GM21423 (cell line): ENCODE measurements around the gene GCK.
"Not testable (repeated sequence)": the region's sequence is repeated elsewhere in the genome, so short reads cannot be mapped to it uniquely, and the experiment has no call there.

Experiments used
- ATAC-seq: cut with Tn5 transposase; IDR thresholded peaks from one replicate; pipeline ENCODE4 v1.9.1; 2021; ENCODE audit warnings: mild to moderate bottlenecking, moderate library complexity; ENCODE audit not compliant: unreplicated experiment

GCK gene

DNA sequence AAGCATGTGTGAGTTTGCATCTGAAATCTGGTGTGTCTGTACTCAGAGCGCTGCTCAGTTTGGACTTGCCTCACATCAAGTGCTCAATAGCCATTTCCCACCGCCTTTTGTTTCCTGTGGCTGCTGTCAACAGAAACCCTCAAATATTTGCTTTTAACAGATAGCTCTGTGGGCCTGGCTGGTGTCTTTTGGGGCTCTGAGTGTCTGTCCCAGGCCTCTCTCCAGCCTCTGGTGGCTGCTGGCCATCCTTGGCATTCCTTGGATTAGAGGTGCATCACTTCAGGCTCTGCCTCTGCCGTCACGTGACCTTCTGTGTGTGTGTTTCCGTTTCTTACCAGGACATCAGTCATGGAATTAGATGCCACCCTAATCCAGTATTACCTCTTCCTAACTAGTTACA, 20.9 kb upstream of the GCK start:
- ATAC-seq: no peak

DNA sequence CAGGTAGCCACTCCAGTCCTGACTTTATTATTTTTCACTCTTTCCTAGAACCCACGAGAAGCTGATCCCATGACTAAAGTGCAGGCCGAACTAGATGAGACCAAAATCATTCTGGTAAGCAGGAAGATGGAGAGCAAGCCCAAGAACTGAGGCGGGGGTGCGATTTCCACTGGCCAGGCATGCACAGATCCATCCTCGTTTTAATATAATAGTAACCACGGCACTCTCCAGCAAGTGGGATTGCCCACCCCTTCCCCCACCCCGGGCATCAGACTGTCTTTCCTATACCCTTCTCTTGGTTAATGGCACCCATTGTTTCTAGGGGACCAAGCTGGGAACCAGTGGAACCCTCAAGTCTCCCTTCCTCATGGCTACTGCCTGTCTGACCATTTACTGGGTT, 18.8 kb upstream of the GCK start:
- ATAC-seq: no peak

DNA sequence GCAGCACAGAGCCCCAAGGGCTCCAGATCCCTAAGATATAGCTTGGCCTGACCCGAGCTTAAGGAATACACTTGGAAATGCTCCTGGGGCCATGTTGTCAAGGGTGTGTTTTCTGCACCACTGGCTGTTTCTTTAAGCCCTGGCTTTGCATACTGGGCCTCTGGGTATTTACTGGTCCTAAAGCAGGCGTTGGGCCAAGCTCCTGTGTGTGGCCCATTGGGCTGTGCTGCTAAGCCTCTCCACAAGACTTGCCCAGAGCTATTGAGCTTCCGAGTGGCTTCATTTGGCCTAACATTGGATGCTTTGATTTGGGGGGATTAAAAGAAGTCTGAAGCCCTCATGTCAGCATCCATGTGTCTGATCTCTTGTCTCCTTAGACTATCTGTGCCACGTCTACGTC, 16.8 kb upstream of the GCK start:
- no peak for ATAC-seq

DNA sequence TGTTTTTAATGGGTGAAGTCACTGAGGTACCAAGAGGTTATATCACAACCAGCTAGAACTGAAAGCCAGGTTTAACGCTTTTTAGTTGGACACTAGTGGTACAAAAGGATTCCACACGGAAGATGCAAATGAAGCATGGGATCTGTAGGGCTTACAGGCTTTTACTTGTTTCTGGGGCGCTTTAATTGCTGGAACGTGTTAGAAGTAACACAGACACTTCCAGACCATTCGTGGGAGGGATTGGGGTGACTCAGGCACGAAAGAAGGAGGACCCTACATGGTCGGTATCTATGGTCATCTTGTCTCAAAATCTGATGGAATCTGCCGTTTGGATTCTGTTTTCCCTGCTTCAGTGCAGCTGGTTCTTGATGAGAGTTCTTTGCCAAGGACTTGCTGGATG, 12.6 kb upstream of the GCK start:
- no peak for ATAC-seq

DNA sequence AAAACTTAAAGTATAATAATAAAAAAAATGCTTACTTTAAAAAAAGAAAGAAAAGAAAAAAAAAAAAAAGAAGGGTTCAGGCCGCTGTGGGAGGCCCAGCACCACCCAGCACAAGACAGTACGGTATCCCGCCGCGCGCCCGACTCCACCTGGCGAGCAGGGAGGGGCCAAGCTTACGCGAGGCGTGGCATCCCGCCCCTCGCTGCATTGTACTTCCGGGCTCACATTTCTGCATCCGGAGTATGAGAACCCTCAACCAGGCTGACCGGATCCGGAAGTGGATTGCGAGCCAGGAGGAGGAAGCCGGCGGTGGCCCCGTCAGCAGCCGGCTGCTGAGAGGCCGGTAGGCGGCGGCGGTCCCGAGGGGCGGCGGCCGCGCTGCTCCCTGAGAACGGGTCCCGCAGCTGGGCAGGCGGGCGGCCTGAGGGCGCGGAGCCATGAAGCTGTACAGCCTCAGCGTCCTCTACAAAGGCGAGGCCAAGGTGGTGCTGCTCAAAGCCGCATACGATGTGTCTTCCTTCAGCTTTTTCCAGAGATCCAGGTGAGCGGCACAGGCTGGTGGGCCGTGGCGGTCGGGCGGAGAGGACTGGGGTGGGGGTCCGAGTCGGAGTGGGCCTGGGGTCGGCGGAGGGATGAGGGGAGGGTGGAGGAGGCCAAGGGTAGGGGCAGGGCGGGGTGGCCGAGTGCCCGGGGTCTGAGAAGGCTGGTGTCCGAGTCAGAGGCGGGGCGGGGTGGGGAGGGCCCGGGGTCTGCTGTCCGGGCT, 11.6 kb upstream of the GCK start, which contains the start of gene YKT6:
YKT6 (plus strand) TSS at position 280 of the 763 bp plus-strand sequence; CDS start at position 438, 158 bp downstream.
- peak; percentile 98 for ATAC-seq

DNA sequence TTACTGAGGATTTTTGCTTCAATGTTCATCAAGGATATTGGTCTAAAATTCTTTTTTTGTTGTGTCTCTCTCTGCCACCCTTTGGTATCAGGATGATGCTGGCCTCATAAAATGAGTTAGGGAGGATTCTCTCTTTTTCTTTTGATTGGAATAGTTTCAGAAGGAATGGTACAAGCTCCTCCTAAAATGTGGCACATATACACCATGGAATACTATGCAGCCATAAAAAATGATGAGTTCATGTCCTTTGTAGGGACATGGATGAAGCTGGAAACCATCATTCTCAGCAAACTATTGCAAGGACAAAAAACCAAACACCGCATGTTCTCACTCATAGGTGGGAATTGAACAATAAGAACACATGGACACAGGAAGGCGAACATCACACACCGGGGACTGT, 10.9 kb upstream of the GCK start:
- not testable (repeated sequence) for ATAC-seq

DNA sequence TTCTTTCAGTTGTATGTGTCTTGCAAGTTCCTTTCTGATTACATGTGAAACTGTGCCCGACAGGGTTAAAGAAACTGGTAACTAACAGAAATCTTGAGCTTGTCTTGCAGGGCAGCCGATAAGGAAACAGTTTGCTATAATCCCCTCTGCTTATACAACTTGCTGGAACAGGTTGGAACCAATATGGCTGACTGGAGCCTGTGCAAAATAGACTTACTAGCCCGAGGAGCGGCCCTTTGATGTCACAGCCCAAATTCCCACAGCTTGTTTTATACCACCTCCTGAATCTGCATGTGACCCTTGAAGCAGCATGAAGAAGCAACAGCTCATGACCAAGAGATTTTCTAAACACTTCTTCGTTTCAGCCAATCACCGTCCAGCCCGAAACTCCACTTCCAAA, 8.2 kb upstream of the GCK start:
- ATAC-seq: no peak

DNA sequence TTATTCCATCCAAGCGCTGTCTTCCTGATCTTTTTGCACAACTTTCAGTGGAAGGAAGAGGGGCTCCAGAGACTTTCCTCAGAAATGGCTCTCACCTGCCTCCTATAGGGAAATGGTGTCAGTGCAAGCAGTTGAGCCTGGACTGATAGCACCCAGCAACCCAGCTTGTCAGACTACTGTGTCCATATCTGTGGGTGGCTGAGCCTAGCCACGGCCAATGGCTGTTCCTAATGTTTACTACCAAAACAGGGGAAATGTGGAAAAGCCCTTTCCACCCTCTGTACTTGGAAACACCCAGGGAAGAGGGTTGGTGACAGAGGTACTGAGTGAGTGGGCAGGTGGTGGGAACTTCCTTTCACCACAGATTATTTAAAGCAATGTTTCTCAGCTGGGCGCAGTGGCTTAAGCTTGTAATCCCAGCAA, 7.2 kb upstream of the GCK start:
- ATAC-seq: no peak

DNA sequence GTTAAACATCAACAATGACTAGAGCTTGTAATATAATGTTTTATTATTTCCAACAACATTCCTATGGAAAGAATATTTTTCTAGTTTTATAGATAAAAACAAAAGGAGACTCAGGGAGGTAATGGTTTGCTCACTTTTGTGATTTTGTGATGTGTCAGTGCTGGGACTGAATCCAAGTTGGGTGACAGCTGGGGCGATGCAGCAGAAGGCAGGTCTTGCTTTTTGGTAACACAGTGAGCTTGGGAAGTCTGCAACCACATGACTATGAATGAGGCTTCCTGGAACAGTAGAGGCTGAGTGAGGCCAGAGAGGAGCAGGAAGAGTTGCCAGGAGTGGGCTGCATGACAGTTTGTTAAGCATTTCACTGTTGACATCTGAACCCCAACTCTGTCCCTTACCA, 6.7 kb upstream of the GCK start:
- no peak for ATAC-seq

DNA sequence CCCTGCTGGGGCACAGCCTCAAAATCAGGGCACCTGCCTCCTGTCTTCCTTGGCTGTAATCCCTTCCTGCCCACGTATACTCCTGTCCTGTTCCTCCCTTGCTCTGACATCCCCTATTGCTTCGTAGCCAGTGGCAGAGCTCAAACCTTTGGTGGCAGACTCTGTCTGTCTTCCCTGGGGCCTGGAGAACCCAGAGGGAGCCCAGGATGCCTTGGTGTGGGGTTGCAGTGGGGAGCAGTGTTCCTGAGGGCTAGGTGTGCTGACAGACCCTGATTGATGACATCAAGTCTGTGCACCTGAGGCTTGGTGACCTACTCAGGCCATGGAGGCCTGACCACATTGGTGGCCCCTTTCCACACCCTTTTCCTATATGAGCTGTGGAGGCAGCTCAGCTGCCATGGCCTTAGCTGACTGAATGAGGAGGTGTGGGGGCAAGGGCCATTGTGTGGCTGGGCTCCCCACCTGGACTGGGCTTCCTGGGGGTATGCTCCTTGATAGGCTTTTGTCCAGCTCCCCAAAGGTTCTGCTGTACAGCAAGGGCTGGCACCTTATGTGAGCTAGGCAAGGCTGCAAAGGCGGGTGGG, 5.4 kb upstream of the GCK start:
- no peak for ATAC-seq

DNA sequence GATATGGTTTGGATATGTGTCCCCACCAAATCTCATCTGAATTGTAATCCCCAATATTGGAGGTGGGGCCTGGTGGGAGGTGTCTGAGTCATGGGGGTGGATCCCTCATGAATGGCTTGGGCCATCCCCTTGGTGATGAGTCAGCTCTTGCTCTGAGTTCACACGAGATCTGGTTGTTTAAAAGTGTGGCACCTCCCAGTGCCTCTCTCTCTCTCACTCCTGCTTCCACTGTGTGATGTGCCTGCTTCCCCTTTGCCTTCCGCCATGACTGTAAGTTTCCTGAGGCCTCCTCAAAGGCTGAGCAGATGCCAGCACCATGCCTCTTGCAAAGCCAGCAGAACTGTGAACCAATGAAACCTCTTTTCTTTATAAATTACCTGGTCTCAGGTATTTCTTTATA, 4.8 kb upstream of the GCK start:
- ATAC-seq: no peak

DNA sequence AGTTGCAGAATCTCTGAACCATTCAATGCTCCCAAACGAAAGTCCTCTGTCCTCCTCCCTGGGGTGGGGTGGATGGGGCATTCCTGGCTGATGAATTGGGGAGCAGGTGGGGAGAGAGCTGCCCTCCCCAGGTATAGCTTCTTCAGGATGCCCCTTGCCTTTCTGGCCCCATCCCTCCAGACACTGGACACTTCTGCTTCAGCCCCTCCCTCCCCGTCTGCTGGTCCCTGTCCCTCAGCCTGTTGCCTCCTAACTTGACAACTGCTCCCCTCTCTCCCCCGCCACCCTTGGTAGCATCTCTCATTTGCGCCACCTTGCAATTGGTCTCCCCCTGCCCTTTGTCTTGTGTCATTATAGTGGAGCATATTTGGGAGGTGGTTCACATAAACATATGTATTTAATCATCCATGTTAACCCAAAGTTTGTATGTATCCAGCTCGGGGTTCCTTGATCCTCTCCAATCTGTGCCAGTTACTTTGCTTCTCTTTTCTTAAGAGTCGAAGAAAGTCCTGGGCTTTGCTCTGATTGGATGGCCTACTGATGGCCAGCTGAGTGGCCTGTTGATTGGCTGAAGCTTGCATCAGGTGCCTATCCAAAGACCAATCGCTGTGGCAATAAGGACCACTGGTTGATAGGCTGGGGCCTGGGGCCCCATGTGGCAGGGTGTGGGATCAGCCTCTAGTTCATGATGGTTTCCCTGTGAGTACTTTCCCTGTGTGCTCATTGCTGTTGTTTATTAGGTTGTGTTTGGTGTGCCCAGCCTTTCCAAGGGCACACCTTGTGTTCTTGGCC, 4.0 kb upstream of the GCK start:
- no peak for ATAC-seq

DNA sequence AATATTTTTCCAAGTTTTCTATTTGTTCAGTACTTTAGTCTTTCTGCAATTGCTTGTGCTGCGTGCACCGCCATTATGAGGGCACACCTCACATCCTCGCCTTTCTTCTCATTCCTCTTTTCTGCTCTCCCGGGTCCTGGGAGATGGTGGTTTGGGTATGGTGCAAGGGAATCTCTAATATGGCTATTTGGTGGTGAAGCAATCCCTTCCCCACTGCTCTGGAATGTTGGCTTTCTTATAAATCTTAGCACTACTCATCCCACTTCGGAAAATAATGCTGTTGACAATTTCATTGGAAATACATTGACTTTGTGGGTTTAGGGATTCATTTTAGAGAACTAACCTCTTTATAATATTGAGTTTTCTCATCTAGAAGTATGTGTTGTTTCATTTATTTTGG, 1.9 kb upstream of the GCK start:
- ATAC-seq: no peak

DNA sequence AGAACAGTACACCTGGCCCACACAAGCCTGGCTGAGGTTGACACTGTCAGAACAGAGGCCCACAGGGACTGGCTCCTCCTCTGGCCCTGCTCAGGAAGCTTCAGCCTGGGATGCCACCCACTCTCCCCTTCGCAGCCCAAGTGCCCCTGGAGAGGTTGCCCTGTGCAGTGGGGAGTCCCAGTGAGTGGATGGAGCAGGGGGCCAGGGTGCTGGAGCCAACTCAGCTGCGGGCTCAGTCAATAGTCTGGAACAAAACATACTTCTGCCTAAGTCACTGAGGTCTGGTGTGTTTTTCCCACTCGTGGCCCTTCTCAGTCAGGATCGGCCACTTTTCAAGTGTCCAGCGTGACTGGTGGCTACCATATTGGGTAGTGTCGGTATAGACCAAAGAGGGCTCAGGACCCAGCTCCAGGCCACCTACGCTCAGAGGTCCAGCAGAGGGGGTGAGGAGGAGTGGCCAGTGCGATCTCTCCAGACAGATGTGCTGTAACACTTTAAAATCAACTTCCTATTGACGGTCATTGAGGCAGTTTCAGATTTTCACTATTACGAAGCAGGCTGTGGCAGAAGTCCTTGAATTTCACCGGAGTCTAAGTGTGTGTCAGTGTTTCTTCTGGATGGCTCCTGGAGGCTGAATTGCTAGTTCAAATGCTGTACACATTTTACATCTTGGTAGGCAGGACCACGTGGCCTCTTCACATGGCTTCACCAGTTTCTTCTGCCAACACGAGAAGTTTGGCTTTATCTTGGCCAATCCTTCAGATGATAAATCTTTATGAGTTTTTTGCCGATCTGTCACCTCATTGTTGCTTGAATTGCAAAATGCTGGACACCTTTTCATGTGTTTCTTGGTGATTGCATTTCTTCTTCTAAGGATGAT, 994 bp upstream of the GCK start:
- no peak for ATAC-seq

DNA sequence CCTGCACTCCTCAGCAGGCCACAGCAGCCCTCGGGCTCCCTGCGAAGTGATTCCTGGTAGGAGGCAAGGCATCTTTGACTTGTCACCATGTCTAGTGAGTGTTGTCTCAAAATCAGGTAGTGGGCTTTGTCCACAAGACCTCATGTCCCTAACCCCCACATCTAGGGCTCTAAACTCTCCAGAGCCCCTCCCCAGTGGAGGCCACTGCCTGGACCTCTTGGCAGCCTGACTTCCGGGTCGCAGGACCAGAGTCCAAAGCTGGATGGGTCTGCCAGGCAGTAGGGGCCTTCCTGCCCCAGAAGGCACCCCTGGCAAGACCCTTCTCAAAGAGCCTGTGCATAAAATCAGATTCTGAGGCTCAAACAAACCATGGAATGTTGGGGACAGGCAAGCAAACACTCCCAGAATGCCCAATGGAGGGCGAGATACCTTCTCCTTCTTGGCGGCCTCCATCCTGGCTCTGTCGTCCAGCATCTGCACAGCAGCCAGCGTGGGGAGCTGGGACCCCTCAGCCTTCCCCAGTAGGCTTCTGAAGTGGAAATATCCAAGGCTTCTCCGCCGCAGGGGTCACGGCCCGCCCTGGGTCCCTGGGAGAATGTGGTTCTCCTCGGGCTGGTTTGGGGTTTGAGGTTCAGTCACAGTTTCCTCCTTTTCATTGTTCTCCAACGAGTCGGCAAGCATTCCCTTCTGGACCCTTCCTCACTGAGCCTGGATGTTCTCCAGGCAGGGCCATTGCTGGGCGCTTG, 586 bp downstream of the GCK start:
- no peak for ATAC-seq

DNA sequence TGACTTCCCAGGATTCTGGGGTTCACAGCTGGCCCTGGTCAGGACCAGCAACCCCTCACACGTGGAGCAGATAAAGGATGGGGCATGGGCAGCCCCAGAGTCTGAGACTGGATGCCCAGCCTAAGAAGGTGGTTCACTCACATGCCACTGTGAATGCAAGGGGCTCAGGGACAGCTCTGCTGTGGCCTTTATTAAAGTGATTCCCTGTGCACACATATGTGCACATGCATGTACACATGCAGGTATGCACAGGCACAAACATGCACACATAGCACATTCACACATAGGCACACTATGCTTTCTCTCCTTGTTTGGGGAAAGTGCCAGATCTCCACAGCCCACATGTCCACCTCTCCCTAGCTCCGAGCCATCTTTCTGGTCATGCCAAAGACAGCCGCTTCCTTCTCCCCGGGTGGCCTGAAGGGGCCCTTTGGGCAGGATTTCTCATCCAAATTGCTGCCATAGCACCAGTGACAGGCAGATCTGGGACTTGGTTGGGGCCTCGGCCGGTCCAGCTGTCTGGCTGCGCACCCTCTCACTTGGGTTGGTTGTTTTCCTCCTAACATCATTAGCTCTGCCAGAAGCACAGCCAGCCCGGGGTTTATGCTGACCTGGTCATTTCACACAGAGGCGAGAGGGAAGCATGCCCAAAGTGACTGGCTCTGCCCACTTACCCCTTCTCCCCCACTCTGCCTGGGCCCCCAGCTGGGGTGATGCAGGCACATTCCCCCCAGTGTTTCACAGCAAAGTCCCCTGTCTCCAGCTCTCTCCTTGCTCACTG, 1.4 kb downstream of the GCK start:
- no peak for ATAC-seq

DNA sequence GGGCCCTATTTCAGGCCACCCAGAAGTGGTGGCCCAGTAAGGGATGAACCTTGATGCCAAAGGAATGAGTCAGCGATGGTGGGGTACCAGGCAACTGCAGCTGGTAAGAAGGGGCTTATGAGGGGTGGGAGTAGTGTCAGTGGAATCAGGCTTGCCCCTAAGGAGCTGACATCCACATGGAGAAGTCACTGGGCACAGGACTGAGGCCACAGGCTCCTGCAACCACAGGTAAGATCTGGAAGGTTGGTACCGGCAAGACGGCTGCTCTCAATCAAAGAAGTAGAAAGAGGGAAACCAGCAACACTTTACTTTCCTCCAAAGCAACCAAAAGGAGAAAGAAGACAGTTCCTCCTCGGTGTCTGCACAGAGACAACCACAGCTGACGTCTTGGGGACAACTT, 2.5 kb downstream of the GCK start:
- no peak for ATAC-seq

DNA sequence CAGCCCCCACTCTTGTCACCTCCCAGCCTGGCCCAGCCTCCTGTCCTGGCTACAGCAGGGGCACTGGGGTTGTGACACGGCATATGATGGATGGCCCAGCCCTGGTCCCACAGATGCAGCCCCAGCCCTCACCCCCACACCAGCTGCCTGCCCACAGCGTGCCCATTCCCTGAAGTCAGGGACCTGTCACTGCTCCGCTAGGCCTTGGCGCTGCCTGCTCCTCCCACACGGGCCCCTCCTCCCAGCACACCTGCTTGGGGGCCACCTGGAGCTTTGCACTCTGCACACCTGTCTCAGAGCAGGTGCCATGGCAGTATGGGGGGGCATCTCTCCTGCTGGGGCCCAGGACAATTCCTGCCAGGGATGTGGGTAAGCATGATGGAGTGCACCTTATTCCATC, 3.5 kb downstream of the GCK start:
- ATAC-seq: no peak

DNA sequence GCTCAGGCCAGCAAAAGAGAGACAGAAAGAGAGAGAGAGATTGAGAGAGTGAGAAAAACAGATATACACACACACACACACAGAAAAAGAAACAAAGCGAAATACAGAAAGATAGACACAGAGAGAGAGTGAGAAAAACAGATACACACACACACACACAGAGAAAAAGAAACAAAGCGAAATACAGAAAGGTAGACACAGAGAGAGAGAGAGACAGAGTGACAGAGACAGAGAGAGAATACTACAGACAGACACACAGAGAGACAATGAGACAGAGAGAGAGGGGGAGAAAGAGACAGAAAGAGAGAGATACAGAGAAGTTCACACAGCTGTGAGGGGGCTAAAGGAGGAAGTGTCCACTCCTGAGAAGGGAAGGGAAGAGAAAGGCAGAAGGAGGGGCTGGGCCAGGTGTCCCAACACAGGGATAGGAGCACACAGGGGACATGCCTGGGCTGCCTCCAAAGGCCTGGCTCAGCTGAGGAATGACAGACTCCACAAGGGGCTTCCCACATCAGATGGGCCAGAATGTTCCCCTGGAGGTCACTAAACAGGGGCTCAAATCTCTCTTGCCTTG, 4.3 kb downstream of the GCK start:
- ATAC-seq: no peak
